RCC 7860 (cell line): ENCODE results near the gene STAT1.

Experiments
- DNase-seq: peaks from one replicate; pipeline ENCODE4 v3.0.0-alpha.2; 2015; ENCODE audit warnings: low spot score
- FAIRE-seq: peaks from 2 replicates; lab custom pipeline; 2012; peaks lifted over from hg19 to GRCh38; lab: Jason Lieb, UNC

Gene STAT1

GRCh38 chr2:191032588-191033429 is 18.8 kb upstream of the STAT1 start:
- FAIRE-seq (no peak), DNase-seq (no peak)

- no peak for DNase-seq
Measured at GRCh38 chr2:191031256-191031655, 17.3 kb upstream of the STAT1 start.

GRCh38 chr2:191030521-191031154 is 16.7 kb upstream of the STAT1 start:
- DNase-seq = peak; percentile 42
- FAIRE-seq = peak; percentile 69

More at GRCh38 chr2:191031256-191031655, 17.3 kb upstream of the STAT1 start:
- no peak for FAIRE-seq

DNA sequence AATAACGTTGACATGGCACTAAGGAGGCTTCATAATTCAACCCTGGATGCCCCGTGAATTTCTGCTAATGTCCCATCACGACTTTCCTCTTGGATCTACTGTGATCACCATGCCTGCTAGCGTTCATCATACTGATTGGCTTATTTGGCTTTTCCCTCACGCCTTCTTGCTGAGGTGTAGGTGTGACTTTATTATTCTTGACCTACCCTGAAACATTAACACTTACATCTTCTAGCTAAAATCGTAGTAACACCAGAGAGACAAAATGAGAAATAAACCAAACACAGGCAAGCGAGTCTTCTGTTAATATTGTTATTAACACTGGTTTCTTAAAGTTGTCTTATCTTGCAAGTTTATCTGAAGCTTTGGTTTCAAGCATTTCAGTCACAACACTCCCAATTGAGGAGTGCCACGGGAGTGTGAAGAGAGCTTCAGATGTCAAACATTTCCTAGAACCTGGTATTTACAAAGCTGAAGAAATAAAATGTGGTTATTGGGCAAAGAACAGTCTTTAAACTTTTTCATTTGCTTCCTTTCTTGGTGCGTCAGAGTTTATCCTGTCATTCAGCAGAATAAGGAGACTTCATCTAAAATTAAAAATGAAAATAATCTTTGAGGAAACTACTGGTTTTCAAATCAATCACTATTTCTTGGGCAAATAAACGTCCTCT is 15.4 kb upstream of the STAT1 start:
- FAIRE-seq (no peak), DNase-seq (no peak)

DNA sequence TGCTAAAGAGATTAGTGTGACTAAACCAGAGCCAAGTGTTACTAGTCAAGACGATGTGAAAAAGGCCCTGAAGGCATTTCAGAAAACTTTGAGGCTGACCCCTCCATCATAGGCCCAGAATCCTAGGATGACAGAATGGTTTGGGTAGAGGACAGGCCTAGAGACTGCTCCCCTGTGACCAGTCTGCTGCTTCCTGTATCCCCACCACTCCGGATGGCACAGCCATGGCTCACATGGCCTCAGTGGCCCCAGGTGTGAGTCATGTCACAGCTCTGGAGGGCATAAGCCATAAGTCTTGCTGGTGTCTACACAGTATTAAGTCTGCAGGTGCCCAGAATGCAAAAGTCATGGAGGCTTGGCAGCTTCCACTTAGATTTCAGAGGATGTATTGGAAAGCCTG is 12.4 kb upstream of the STAT1 start:
- FAIRE-seq (no peak), DNase-seq (no peak)

DNA sequence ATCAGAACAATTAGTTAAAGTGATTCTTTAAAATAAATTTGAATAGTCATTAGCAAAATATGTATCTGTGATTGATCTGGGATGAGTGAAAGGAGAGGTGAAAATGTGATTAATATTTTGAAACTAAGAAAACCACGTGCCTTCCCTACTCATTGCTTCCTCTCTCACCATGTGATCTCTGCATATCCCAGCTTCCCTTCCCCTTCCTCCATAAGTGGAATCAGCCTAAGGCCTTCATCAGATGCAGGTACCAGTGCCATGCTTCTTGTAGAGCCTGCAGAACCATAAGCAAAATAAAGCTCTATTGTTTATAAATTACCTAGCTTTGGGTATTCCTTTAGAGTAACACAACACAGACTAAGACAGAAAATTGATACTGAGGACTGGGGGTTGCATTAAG is 11.2 kb upstream of the STAT1 start:
- DNase-seq = no peak
- FAIRE-seq = no peak

- DNase-seq (no peak), FAIRE-seq (no peak)
Measured at GRCh38 chr2:191023235-191023679, 9.3 kb upstream of the STAT1 start.

DNA sequence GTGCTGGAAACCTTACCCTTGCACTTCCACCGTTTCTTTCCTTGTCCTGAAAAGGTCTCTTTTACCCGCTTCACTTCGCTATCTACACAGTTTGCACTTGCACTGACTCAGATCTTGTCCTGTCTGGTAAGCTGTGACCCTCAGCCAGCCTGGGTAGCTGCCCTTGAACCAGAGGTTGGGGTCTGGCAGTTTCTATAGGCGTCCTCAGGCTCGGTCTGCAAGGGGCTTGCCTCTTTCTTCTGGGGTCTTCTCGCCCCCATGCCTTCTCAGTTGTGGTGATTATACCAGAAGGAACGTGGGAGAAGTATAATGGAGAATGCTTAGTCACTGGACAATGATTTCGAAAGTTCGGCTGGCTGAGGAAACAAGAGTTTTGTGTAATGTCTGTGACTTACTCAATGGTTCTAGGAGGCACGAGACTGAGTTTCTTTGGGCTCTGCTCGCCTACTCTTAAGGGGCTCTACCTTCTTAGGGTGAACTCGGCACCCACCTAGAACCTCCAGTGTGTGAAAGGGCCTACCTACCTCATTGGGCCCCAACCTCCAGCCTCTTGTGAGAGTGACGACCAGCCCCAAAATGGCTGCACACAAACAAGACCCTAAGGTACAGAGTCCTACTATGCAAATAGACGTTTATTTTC is 6.9 kb upstream of the STAT1 start:
- peak; percentile 63 for DNase-seq

GRCh38 chr2:191020221-191020741 is 6.3 kb upstream of the STAT1 start:
- DNase-seq = peak; percentile 95

More for the DNA sequence above, 6.9 kb upstream of the STAT1 start:
- no peak for FAIRE-seq

GRCh38 chr2:191019376-191019775 is 5.4 kb upstream of the STAT1 start:
- FAIRE-seq = no peak
- peak; percentile 38 for DNase-seq

More at GRCh38 chr2:191020221-191020741, 6.3 kb upstream of the STAT1 start:
- peak; percentile 69 for FAIRE-seq

- DNase-seq (peak; percentile 96), FAIRE-seq (peak; percentile 99)
Measured at GRCh38 chr2:191018643-191019119, 4.7 kb upstream of the STAT1 start.

- DNase-seq (peak; percentile 64), FAIRE-seq (peak; percentile 63)
Measured at GRCh38 chr2:191018048-191018447, 4.1 kb upstream of the STAT1 start.

- DNase-seq (no peak), FAIRE-seq (no peak)
Measured at GRCh38 chr2:191015831-191016230, 1.9 kb upstream of the STAT1 start.

GRCh38 chr2:191015239-191015638 is 1.3 kb upstream of the STAT1 start:
- no peak for DNase-seq
- no peak for FAIRE-seq

DNA sequence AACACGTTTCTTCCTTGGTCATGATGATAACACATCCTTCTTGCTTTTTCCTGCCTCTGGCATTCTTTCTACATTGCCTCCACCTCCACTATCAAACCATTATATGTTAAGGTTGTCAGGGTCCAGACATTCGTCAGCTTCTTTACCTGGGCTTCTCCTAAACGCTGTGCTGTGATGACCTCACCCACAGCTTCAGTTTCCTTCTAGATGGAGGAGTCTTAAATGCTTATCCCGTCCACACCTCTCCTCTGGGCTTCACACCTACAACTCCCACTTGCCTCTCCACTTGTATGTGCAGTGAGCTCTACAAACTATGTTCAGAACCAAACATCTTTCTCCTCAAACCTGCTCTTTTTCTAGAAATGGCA is 666 bp upstream of the STAT1 start:
- DNase-seq = no peak
- FAIRE-seq = no peak

DNA sequence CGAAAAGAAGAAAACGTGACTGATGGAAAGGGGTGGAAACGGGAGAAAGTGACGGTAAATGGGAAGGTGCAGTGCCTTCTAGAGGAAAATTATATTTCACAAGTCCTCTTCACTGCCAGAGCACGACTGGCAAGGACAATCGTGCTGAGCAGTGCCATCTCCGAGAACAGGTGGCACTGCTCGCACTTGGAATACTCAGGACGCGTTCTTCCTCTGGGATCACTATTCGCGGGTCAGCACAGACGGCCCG is 364 bp downstream of the STAT1 start:
- FAIRE-seq (no peak), DNase-seq (no peak)

DNA sequence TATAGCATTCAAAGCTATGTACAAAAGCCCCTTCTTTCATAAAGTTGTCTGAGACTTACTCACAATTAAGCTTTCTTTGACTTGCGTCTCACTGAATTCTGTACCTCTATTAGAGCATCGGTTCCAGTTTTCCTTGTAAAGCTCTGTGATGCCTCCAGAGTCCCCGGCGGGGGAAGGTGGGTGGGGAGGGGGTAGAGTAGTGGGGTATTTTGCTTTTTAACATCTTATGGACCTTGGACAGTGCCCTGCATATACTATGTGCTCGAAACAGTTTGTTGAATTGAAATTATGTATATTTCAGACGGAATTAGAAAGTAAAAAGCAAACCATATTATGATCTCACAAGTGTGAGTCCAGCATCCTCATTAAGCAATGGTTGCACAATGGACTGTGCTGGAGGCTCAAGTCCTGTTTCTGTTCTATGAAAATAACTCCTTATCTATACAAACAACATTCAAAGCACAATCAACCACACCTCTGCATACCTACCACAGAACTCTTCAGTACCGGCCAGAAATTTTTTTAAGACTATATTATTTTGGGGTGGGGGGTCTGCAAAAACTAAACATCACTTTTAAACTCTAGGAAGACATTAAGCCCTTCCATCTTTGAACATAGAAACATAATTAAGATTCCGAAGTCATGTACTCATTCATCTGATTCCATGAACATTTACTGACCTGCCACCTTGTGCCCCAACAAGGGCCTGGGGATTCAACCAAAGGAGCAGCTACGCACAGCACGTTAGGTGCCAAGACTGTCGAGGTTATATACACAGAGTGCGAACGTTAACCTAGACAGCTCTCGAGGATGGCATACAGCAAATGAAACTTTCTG is 908 bp downstream of the STAT1 start:
- FAIRE-seq (no peak), DNase-seq (no peak)

DNA sequence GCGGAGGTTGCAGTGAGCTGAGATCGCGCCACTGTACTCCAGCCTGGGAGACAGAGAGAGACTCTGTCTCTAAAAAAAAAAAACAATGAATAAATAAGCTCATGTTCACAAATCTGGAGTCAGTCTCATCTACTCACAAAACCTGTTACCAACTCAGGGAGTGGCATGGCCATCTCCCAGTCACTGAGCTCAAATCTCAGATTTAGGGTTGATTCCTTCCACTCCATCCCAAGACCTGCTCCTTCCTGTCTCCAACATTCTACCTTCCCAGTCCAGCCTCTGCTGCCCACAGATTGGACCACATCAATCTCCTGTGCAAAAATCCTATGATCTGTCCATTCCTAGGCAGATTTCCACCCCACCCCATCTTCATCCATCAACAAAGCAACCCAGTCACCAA is 1.6 kb downstream of the STAT1 start:
- FAIRE-seq (no peak), DNase-seq (no peak)

DNA sequence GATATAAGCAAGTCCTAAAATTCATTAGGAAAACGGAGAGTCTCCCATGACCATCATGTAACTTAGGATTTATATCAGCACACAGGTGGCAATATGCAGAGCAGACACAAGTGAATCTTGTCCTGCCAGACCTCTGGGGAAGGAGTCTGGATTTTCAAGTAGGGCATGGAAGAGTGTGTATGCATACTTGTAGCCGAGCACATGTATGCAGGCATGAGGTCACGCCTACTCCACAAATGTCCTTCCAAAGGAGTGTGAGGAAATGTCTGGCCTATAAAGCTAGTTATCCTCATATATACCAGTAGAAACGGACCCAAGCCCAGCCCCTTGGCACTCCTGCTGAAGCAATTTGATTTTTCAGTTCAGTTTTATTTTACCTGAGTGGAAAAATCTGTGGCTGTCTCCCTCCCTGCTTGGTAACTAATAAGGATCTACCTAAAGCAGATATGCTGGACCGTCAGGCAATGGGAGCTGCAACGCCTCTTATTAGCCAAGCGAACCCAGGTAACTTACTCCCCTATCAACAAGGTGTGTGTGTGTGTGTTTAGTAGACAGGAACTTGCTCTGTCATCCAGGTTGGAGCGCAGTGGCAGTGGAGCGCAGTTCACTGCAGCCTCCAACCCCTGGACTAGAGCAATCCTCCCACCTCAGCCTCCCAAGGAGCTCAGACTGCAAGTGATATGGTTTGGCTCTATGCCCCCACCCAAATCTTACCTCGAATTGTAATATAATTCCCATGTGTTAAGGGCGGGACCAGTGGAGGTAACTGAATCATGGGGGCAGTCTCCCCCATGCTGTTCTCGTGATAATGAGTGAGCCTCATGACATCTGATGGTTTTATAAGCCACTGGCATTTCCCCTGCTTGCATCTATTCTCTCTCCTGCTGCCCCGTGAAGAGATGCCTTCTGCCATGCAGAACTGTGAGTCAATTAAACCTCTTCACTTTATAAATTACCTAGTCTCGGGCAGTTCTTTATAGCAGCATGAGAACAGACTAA is 2.8 kb downstream of the STAT1 start:
- DNase-seq = no peak

More for the DNA sequence above, 2.8 kb downstream of the STAT1 start:
- FAIRE-seq = no peak
